Fibroblast of the aortic adventitia (primary cell): ENCODE measurements around the gene EPM2AIP1. TPM values are rescaled to one million over a fixed set of nuclear protein-coding genes. Genes with fewer than 3 reads are reported as not detected.
A peak's percentile ranks its signal among the peaks of the same experiment; 100 is the strongest.
"Not testable (repeated sequence)": the region's sequence is repeated elsewhere in the genome, so short reads cannot be mapped to it uniquely, and the experiment has no call there.

Experiments used
- DNase-seq: peaks from one replicate; pipeline ENCODE4 v3.0.0-alpha.2; 2010; ENCODE audit warnings: low read depth
- H3K4me3 ChIP-seq: 2 replicates; pipeline ENCODE4 v1.5.1; 2011; ENCODE audit warnings: low read depth, mild to moderate bottlenecking, control low read depth, low read length, moderate library complexity
- CTCF ChIP-seq: IDR thresholded peaks from 2 replicates; pipeline ENCODE4 v1.5.1; 2011; ENCODE audit warnings: mild to moderate bottlenecking, low read length, control low read depth, inconsistent platforms; ENCODE audit not compliant: insufficient read depth
- total RNA-seq: library from RNA; depleted of rRNA; stranded (reverse); fragments of >200 nt; gene quantifications from 2 replicates; pipeline ENCODE4 v1.2.3, GENCODE V29; 2012; ENCODE audit warnings: low replicate concordance

Gene EPM2AIP1
- total RNA-seq, 1 donor, result 26.5 TPM

- no peak for DNase-seq
- H3K4me3 ChIP-seq, result no peak overlapping the region
- TF ChIP-seq CTCF, result no peak
Measured at GRCh38 chr3:36965440-36965839, 27.5 kb downstream of the EPM2AIP1 start.

GRCh38 chr3:36964817-36965216, 28.1 kb downstream of the EPM2AIP1 start:
- TF ChIP-seq CTCF, result no peak

GRCh38 chr3:36964331-36964730, 28.6 kb downstream of the EPM2AIP1 start:
- no peak overlapping the region for H3K4me3 ChIP-seq
- no peak for DNase-seq
- TF ChIP-seq CTCF, result no peak

More at GRCh38 chr3:36964817-36965216, 28.1 kb downstream of the EPM2AIP1 start:
- H3K4me3 ChIP-seq, result no peak overlapping the region
- no peak for DNase-seq

GRCh38 chr3:36963008-36963407, 29.9 kb downstream of the EPM2AIP1 start:
- not testable (repeated sequence) for DNase-seq, H3K4me3 ChIP-seq

GRCh38 chr3:36960502-36960901, 32.4 kb downstream of the EPM2AIP1 start:
- H3K4me3 ChIP-seq, result no peak overlapping the region
- DNase-seq, result no peak
- TF ChIP-seq CTCF, result no peak

GRCh38 chr3:36959821-36960220, 33.1 kb downstream of the EPM2AIP1 start:
- peak; percentile 17 for DNase-seq
- no peak overlapping the region for H3K4me3 ChIP-seq
- no peak for TF ChIP-seq CTCF

- TF ChIP-seq CTCF, result no peak
- no peak overlapping the region for H3K4me3 ChIP-seq
- DNase-seq, result peak; percentile 72
Measured at GRCh38 chr3:36957862-36958686, 34.9 kb downstream of the EPM2AIP1 start.
